Measurements from ENCODE around the gene PFN2.
"Not testable (repeated sequence)": the region's sequence is repeated elsewhere in the genome, so short reads cannot be mapped to it uniquely, and the experiment has no call there.

PFN2 gene

DNA sequence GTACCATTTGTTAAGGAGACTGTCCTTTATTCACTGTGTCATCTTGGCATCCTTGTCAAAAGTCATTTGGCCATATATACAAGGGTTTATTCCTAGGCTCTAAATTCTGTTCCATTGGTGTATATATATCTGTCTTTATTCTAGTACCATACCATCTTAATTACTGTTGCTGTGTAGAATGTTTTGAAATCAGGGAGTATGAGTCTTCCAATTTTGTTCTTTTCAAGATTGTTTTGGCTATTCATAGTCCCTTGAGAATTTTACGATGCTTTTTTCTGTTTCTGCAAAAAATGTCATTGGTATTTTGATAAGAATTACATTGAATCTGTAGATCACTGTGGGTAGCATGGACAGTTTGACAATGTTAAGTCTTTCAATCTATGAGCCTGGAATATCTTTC is 28.7 kb downstream of the PFN2 start:
- TF ChIP-seq, protein P1, sequence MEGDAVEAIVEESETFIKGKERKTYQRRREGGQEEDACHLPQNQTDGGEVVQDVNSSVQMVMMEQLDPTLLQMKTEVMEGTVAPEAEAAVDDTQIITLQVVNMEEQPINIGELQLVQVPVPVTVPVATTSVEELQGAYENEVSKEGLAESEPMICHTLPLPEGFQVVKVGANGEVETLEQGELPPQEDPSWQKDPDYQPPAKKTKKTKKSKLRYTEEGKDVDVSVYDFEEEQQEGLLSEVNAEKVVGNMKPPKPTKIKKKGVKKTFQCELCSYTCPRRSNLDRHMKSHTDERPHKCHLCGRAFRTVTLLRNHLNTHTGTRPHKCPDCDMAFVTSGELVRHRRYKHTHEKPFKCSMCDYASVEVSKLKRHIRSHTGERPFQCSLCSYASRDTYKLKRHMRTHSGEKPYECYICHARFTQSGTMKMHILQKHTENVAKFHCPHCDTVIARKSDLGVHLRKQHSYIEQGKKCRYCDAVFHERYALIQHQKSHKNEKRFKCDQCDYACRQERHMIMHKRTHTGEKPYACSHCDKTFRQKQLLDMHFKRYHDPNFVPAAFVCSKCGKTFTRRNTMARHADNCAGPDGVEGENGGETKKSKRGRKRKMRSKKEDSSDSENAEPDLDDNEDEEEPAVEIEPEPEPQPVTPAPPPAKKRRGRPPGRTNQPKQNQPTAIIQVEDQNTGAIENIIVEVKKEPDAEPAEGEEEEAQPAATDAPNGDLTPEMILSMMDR (conservative IDR thresholded peaks at IDR 0.05; ENCODE audit: low read length), result no peak
- no peak for DNase-seq (ENCODE audit: low read depth)
- no peak overlapping the region for H3K4me3 ChIP-seq (ENCODE audit: low read length)

DNA sequence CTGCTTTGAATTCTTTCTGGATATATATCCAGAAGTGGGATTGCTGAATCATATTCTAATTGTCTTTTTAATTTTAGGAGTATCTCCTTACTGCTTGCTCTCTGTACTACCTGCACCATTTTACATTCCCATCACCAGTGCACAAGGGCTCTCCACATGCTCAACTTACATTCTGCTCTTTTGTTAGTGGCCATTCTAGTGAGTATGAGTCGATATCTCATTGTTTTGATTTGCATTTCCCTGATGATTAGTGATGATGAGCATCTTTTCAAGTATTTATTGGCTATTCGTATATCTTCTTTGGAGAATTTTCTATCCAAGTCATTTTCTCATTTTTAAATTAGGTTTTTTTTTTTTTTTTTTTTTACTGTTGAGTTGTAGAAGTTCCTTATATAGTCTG is 29.5 kb downstream of the PFN2 start:
- no peak overlapping the region for H3K4me3 ChIP-seq (ENCODE audit: low read length)
- TF ChIP-seq, protein P1 (conservative IDR thresholded peaks at IDR 0.05; ENCODE audit: low read length), result no peak
- no peak for DNase-seq (ENCODE audit: low read depth)

GRCh38 chr3:149938392-149939055 is 32.2 kb downstream of the PFN2 start:
- peak; percentile 38 for DNase-seq (ENCODE audit: low read depth)
- H3K4me3 ChIP-seq (ENCODE audit: low read length), result not testable (repeated sequence)

DNA sequence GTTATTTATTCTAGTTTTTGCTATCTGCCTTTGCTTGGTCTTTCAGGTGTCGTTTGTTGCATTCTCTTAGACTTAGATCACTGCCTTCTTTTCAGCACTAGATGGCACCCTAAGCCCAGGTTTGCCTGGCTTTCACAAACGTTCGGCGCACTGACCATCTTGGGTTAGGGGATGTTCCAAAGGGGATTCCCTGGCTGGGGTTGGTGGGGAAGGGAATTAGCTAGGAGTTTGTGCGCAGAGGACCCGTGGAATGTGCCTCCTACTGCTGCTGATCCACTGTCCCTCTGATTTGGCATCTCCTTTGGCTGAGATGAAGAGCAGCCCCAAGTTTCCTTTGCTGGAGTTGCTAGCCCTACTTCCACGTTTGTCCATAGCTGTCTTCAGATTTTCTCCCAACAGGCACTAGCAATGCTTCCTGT is 33.9 kb downstream of the PFN2 start:
- peak overlapping the region; percentile 26; the same call in 1 of the 2 replicates for H3K4me3 ChIP-seq (ENCODE audit: low read length)
- TF ChIP-seq, protein P1 (conservative IDR thresholded peaks at IDR 0.05; ENCODE audit: low read length), result peak; percentile 90
- peak; percentile 55 for DNase-seq (ENCODE audit: low read depth)

GRCh38 chr3:149934524-149934923 is 36.2 kb downstream of the PFN2 start:
- DNase-seq (ENCODE audit: low read depth), result peak; percentile 85
- no peak overlapping the region for H3K4me3 ChIP-seq (ENCODE audit: low read length)
- TF ChIP-seq, protein P1 (conservative IDR thresholded peaks at IDR 0.05; ENCODE audit: low read length), result no peak

DNA sequence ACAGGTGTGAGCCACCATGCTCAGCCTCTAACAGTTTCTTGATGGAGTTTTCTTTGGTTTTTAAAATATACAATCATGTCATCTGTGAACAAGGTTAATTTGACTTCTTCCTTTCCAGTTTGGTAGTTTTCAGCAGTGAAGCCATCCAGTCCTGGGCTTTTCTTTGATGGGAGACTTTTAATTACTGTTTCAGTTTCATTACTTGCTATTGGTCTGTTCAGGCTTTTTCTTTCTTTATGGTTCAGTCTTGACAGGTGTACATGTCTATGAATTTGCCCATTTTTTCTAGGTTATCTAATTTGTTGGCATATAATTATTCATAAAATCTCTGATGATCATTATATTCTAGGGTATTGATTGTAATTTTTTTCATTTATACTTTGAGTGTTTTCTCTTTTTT is 36.8 kb downstream of the PFN2 start:
- no peak for DNase-seq (ENCODE audit: low read depth)
- H3K4me3 ChIP-seq (ENCODE audit: low read length), result no peak overlapping the region
- TF ChIP-seq, protein P1 (conservative IDR thresholded peaks at IDR 0.05; ENCODE audit: low read length), result no peak

- TF ChIP-seq, protein P1 (conservative IDR thresholded peaks at IDR 0.05; ENCODE audit: low read length), result no peak
- no peak for DNase-seq (ENCODE audit: low read depth)
- no peak overlapping the region for H3K4me3 ChIP-seq (ENCODE audit: low read length)
Observed at GRCh38 chr3:149933008-149933407, 37.7 kb downstream of the PFN2 start.
